ENCODE measurements around the gene LMNTD2.

Gene LMNTD2

GRCh38 chr11:541433-541885, 19.1 kb downstream of the LMNTD2 start:
- no peak for TF ChIP-seq CTCF (IDR thresholded peaks at IDR 0.05; ENCODE audit: poor library complexity, severe bottlenecking)
- DNase-seq (ENCODE audit: low spot score) (no peak), ATAC-seq (ENCODE audit: low read depth) (no peak)
- Histone ChIP-seq H3K9me3 (ENCODE audit: severe bottlenecking) (no peaks in the 10 kb centered on the region), H3K27ac (ENCODE audit: poor library complexity, severe bottlenecking) (no peak overlapping the region), H3K36me3 (ENCODE audit: low read depth) (no peaks in the 10 kb centered on the region), H3K4me1 (ENCODE audit: insufficient read depth, poor library complexity, severe bottlenecking) (no peaks in the 10 kb centered on the region), H3K27me3 (ENCODE audit: insufficient read depth, poor library complexity, severe bottlenecking) (no peaks in the 10 kb centered on the region), H3K4me3 (ENCODE audit: severe bottlenecking) (no peak overlapping the region)

DNA sequence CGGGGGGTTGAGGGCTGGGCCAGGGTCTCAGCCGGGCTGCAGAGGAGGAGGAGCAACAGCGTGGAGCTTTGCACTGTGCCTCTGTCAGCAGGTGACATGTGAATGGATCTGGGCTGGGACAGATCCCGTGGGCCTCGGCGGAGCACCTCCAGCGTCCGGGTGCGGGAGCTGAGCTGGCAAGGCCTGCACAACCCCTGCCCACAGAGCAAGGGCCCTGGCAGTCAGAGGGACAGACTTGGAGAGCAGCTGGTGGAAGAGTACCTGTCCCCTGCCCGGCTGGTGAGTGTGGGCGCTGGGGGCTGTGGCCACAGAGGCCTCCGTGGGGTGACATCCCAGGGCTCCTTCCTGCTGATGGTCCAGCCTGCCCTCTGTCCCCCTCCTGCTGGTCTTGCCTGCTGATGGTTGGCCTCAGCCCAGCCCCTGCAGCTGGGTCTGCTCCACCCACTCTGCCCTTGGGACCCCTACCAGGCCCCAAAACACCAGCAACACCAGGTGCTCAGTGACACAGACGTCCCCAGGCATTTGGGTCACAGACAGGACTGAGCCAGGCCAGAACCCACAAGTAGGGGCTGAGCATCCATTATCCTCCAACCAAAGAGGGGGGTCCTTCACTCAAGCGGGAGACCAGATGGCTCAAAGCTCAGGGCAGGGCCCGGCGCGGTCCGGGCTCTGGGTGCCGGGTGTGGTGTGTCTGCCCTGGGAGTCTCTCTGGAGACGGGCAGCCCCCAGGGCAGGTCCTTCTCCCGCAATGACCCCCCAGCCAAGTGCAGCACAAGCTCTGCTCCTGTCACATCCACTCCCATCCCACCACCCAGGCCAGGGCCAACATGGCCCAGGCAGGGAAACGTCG, 19.7 kb downstream of the LMNTD2 start:
- peak; percentile 69 for DNase-seq (ENCODE audit: low spot score)
- Histone ChIP-seq H3K27ac (ENCODE audit: poor library complexity, severe bottlenecking) (no peak overlapping the region), H3K4me3 (ENCODE audit: severe bottlenecking) (no peak overlapping the region), H3K9me3 (ENCODE audit: severe bottlenecking) (no peaks in the 10 kb centered on the region), H3K36me3 (ENCODE audit: low read depth) (no peaks in the 10 kb centered on the region), H3K4me1 (ENCODE audit: insufficient read depth, poor library complexity, severe bottlenecking) (no peaks in the 10 kb centered on the region), H3K27me3 (ENCODE audit: insufficient read depth, poor library complexity, severe bottlenecking) (no peaks in the 10 kb centered on the region)
- no peak for TF ChIP-seq CTCF (IDR thresholded peaks at IDR 0.05; ENCODE audit: poor library complexity, severe bottlenecking)
- ATAC-seq (ENCODE audit: low read depth), result no peak

- no peak for DNase-seq (ENCODE audit: low spot score)
- Histone ChIP-seq H3K27me3 (ENCODE audit: insufficient read depth, poor library complexity, severe bottlenecking) (no peaks in the 10 kb centered on the region), H3K9me3 (ENCODE audit: severe bottlenecking) (no peaks in the 10 kb centered on the region), H3K27ac (ENCODE audit: poor library complexity, severe bottlenecking) (no peak overlapping the region), H3K36me3 (ENCODE audit: low read depth) (no peaks in the 10 kb centered on the region), H3K4me3 (ENCODE audit: severe bottlenecking) (no peak overlapping the region), H3K4me1 (ENCODE audit: insufficient read depth, poor library complexity, severe bottlenecking) (no peaks in the 10 kb centered on the region)
- no peak for ATAC-seq (ENCODE audit: low read depth)
- no peak for TF ChIP-seq CTCF (IDR thresholded peaks at IDR 0.05; ENCODE audit: poor library complexity, severe bottlenecking)
Observed at GRCh38 chr11:539971-540481, 20.5 kb downstream of the LMNTD2 start.

- Histone ChIP-seq H3K27ac (ENCODE audit: poor library complexity, severe bottlenecking) (no peak overlapping the region), H3K27me3 (ENCODE audit: insufficient read depth, poor library complexity, severe bottlenecking) (no peaks in the 10 kb centered on the region), H3K4me1 (ENCODE audit: insufficient read depth, poor library complexity, severe bottlenecking) (no peaks in the 10 kb centered on the region), H3K4me3 (ENCODE audit: severe bottlenecking) (no peak overlapping the region), H3K36me3 (ENCODE audit: low read depth) (peaks cover 9% of the 10 kb centered on the region), H3K9me3 (ENCODE audit: severe bottlenecking) (no peaks in the 10 kb centered on the region)
- TF ChIP-seq CTCF (IDR thresholded peaks at IDR 0.05; ENCODE audit: poor library complexity, severe bottlenecking), result no peak
- no peak for ATAC-seq (ENCODE audit: low read depth)
- DNase-seq (ENCODE audit: low spot score), result no peak
Observed at GRCh38 chr11:538431-539051, 22.0 kb downstream of the LMNTD2 start.
